ACC112 (cell line): ENCODE measurements around the gene ADAMTS8.

ENCODE experiments used
- H2AFZ ChIP-seq: fragments of 200-600 bp; sonication (generic); one replicate; pipeline ENCODE4 v1.6.0; 2017; ENCODE audit warnings: antibody characterized with exemption, low read length; ENCODE audit not compliant: unreplicated experiment
- H3K27ac ChIP-seq: fragments of 200-600 bp; sonication (generic); 2 replicates; pipeline ENCODE4 v1.5.1; 2014; ENCODE audit warnings: low read depth, mild to moderate bottlenecking, antibody characterized with exemption, low read length, moderate library complexity
- H3K27me3 ChIP-seq: fragments of 200-600 bp; sonication (generic); 2 replicates; pipeline ENCODE4 v1.6.1; 2014; ENCODE audit warnings: mild to moderate bottlenecking, antibody characterized with exemption, low read length, moderate library complexity, mixed read lengths; ENCODE audit not compliant: insufficient read depth
- H3K36me3 ChIP-seq: fragments of 200-600 bp; sonication (generic); 2 replicates; pipeline ENCODE4 v1.6.1; 2016; ENCODE audit warnings: mild to moderate bottlenecking, antibody characterized with exemption, low read length, moderate library complexity, mixed read lengths; ENCODE audit not compliant: insufficient read depth
- H3K4me1 ChIP-seq: fragments of 200-600 bp; sonication (generic); one replicate; pipeline ENCODE4 v1.6.1; 2016; ENCODE audit warnings: low read length, mixed read lengths; ENCODE audit not compliant: insufficient read depth, unreplicated experiment, control insufficient read depth
- H3K4me3 ChIP-seq: fragments of 200-600 bp; sonication (generic); 2 replicates; pipeline ENCODE4 v1.5.1; 2014; ENCODE audit warnings: mild to moderate bottlenecking, low read depth, low read length
- H3K79me2 ChIP-seq: fragments of 200-600 bp; sonication (generic); one replicate; pipeline ENCODE4 v1.6.0; 2016; ENCODE audit warnings: low read length; ENCODE audit not compliant: control insufficient read depth, unreplicated experiment, insufficient read depth

The ADAMTS8 gene

DNA sequence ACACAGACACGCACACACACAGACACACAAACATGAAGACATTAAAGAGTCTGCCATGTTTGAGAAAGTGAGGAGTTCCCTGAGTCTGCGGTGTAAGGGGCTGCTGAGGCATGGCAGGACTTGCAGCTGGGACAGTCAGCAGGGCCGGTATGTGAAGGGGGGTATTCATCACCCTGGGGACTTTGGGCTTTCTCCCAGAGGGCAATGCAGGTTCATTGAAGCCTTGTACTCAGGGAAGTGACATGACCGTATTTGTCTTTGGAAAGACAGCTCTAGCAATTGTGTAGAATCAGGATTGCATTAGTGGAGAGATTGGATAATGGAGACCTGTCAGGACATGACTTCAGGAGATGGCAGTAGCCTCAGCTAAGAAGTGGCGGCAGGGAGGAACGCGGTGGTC is 9.4 kb upstream of the ADAMTS8 start:
- H3K79me2 ChIP-seq, result no peaks in the 10 kb centered on the region
- H2AFZ ChIP-seq, result no peak overlapping the region
- no peak overlapping the region for H3K4me3 ChIP-seq
- no peaks in the 10 kb centered on the region for H3K36me3 ChIP-seq
- no peaks in the 10 kb centered on the region for H3K27me3 ChIP-seq
- peaks cover 20% of the 10 kb centered on the region for H3K4me1 ChIP-seq
- H3K27ac ChIP-seq, result no peak overlapping the region

GRCh38 chr11:130436171-130436570 is 7.8 kb upstream of the ADAMTS8 start:
- Histone ChIP-seq H3K4me3 (no peak overlapping the region), H3K27ac (no peak overlapping the region), H2AFZ (no peak overlapping the region), H3K27me3 (no peaks in the 10 kb centered on the region), H3K4me1 (peaks cover 22% of the 10 kb centered on the region), H3K36me3 (no peaks in the 10 kb centered on the region), H3K79me2 (no peaks in the 10 kb centered on the region)

- Histone ChIP-seq H3K27ac (peak overlapping the region; percentile 80), H2AFZ (no peak overlapping the region), H3K79me2 (no peaks in the 10 kb centered on the region), H3K4me1 (peaks cover 22% of the 10 kb centered on the region), H3K36me3 (no peaks in the 10 kb centered on the region), H3K27me3 (no peaks in the 10 kb centered on the region), H3K4me3 (peak overlapping the region; percentile 83; the same call in 1 of the 2 replicates)
Observed at GRCh38 chr11:130435671-130436070, 7.3 kb upstream of the ADAMTS8 start.

DNA sequence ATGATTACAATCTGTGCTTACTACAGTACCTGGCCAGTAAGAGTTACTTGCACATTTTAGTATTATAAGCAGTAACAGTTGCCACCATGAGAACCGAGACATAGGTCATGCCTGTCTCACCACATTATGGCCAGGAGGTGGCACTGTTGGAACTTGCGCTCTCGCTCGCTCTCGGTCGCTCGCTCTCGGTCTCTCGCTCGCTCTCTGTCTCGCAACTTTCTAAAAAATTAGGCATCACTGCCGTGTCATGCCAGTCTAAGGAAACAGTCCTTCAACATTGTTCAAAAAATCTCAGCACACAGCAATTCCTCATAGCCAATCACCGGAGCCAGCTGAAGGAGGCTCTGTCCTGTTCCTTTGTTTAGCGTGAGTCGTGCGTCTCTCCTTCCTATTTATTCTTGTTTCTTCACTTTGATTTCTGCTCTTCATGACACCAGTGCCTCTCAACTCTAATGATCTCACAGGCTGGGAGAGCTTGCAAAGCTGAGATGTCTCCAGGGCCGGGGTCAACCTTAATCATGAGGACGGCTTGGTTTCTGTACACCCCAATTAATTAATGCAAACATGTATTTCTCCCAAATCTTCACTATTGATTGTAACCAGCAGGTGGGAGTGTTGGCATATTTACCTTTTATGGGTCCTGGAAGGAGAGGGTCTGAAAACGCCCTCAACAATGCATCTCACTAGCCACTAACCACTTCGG is 6.3 kb upstream of the ADAMTS8 start:
- Histone ChIP-seq H2AFZ (peak overlapping the region; percentile 99), H3K36me3 (no peaks in the 10 kb centered on the region), H3K27me3 (peaks cover 10% of the 10 kb centered on the region), H3K4me1 (peaks cover 22% of the 10 kb centered on the region), H3K79me2 (no peaks in the 10 kb centered on the region), H3K4me3 (peak overlapping the region; percentile 83), H3K27ac (peak overlapping the region; percentile 80)

GRCh38 chr11:130433357-130433756 is 4.9 kb upstream of the ADAMTS8 start:
- H3K4me1 ChIP-seq, result peaks cover 22% of the 10 kb centered on the region
- peaks cover 23% of the 10 kb centered on the region for H3K27me3 ChIP-seq
- H3K79me2 ChIP-seq, result no peaks in the 10 kb centered on the region
- H3K4me3 ChIP-seq, result no peak overlapping the region
- H3K36me3 ChIP-seq, result no peaks in the 10 kb centered on the region
- H2AFZ ChIP-seq, result no peak overlapping the region
- H3K27ac ChIP-seq, result no peak overlapping the region

DNA sequence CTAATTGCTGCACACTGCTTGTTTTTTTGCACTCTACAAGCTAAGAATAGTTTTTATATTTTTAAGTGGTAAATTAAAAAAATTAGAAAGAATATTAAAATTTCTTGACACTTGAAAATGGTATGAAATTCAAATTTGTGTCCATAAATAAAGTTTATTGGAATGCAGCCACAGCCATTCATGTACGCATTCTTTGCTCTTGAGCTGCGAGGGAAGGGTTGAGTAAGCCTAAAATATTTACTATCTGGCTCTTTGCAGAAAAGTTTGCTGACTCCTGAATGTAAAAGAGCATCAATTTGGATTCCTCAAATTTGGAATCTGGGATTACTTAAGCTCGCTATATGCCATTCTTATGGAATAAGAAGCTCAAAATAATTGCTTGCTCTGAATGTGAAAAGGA is 3.4 kb upstream of the ADAMTS8 start:
- Histone ChIP-seq H3K36me3 (no peaks in the 10 kb centered on the region), H3K4me1 (peaks cover 22% of the 10 kb centered on the region), H3K27ac (no peak overlapping the region), H3K27me3 (peaks cover 36% of the 10 kb centered on the region), H3K79me2 (no peaks in the 10 kb centered on the region), H3K4me3 (peak overlapping the region; percentile 42; the same call in 1 of the 2 replicates), H2AFZ (no peak overlapping the region)

DNA sequence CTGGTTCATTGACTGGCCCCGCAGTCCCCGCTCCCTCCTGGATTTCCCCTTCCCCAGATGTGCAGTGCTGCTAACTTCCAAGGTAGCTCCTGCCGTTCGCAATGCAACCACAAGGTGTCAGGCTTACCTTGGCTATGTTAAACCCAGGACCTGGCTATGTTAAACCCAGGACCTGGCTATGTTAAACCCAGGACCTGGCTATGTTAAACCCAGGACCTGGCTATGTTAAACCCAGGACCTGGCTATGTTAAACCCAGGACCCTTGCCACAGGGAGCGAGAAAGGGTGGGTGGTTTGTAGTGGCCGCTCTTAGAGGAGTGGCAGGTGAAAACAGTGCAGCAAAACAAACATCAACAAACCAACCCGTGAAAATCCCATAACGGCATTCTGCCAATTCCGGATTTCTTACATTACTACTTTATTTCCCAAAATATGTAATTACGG is 2.9 kb upstream of the ADAMTS8 start:
- peak overlapping the region; percentile 42; the same call in 1 of the 2 replicates for H3K4me3 ChIP-seq
- H3K27me3 ChIP-seq, result peaks cover 40% of the 10 kb centered on the region
- no peak overlapping the region for H3K27ac ChIP-seq
- H3K79me2 ChIP-seq, result no peaks in the 10 kb centered on the region
- H2AFZ ChIP-seq, result no peak overlapping the region
- H3K4me1 ChIP-seq, result peaks cover 20% of the 10 kb centered on the region
- H3K36me3 ChIP-seq, result no peaks in the 10 kb centered on the region

DNA sequence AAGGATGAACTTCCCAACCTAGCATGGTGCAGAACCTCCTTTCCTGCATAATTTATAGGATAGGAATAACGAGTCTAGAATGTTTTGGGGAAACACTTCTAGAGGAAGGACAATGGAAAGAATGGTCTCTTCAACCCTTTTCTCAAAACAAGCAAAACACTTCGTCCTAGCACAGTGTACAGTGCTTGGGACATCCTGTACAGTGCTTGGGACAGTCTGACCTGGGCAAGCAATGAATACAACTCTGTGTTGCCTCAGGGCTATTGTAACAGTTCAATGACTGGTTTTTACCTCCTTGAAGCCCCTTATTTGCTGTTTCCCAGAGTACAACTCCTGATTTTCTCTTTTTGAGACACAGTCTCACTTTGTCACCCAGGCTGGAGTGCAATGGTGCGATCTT is 1.6 kb upstream of the ADAMTS8 start:
- no peaks in the 10 kb centered on the region for H3K36me3 ChIP-seq
- no peak overlapping the region for H3K27ac ChIP-seq
- H3K4me1 ChIP-seq, result peaks cover 7% of the 10 kb centered on the region
- H3K4me3 ChIP-seq, result no peak overlapping the region
- no peaks in the 10 kb centered on the region for H3K79me2 ChIP-seq
- H3K27me3 ChIP-seq, result peaks cover 51% of the 10 kb centered on the region
- H2AFZ ChIP-seq, result no peak overlapping the region

DNA sequence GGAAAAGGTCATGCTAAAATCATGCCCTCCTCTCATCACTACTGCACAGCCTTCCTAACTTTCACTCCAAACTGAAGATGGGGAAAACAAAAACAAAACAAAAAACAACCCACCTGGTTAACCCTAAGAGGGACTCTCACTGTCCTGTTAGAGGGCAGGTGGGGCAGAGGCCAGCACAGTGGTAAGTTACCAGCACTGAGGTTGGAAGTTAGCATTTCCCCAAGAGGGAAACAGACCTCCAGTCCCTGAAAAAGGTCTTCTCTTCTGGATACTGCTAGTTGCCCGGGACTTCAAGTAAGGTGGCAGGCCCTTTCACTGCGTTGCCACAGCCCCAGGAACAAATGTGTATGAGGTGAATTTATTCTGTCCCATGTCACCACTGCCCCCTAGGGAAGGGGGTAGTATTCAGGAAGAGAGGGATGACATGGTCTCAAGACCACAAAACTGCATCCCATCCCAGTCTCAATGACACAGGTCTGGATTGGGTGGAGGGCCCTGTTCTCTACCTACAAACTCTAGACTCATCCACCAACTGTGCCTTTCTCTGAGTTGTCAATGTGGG is 792 bp upstream of the ADAMTS8 start:
- Histone ChIP-seq H3K27me3 (peaks cover 59% of the 10 kb centered on the region), H3K27ac (no peak overlapping the region), H3K4me1 (peaks cover 5% of the 10 kb centered on the region), H3K36me3 (no peaks in the 10 kb centered on the region), H3K79me2 (no peaks in the 10 kb centered on the region), H3K4me3 (no peak overlapping the region), H2AFZ (no peak overlapping the region)

- Histone ChIP-seq H3K27ac (no peak overlapping the region), H3K4me3 (peak overlapping the region; percentile 63), H3K4me1 (peaks cover 3% of the 10 kb centered on the region), H3K79me2 (no peaks in the 10 kb centered on the region), H3K27me3 (peaks cover 68% of the 10 kb centered on the region), H3K36me3 (no peaks in the 10 kb centered on the region), H2AFZ (peak overlapping the region; percentile 38)
Observed at GRCh38 chr11:130427581-130428315, 661 bp downstream of the ADAMTS8 start.
